ENCODE measurements around the gene ITGA6. TPM values are rescaled to one million over a fixed set of nuclear protein-coding genes. Genes with fewer than 3 reads are reported as not detected.

The ITGA6 gene
- total RNA-seq, result 10 to 100 TPM; 34.8 to 66.6 (median 52.7) TPM

- peaks cover 23 to 33% of the 10 kb centered on the region in 2 donors for H3K4me1 ChIP-seq
- no peaks in the 10 kb centered on the region for H3K9me3 ChIP-seq
- TF ChIP-seq CTCF (IDR thresholded peaks at IDR 0.05) (peak in 2 of 6 experiments; percentile 18 to 19), POLR2A (IDR thresholded peaks at IDR 0.05) (peak in 1 of 2 donors; percentile 91)
- H3K27me3 ChIP-seq, result no peaks in the 10 kb centered on the region
- H3K4me3 ChIP-seq (replicated peaks in 1 of 3), result peak within 1 kb of the TSS; percentile 24 to 72 (median 61)
- no peaks in the 10 kb centered on the region for H3K36me3 ChIP-seq
- peak; percentile 80 to 81 for DNase-seq
- intact Hi-C loops (cut with DNase I), result no loop called here
- 0% methylated on average over 33 of the region's 79 CpGs; no CpG with 5 or more reads in 1 of the 2 donors for WGBS, 2 donors
- H3K27ac ChIP-seq, result peak within 1 kb of the TSS; percentile 74 to 85 (median 80)
These were observed at the start of gene ITGA6 for GRCh38 chr2:172427256-172427989. Gene ITGA6 (plus strand): TSS chr2:172427586.

GRCh38 chr2:172380436-172381274, 46.7 kb upstream of the ITGA6 start:
- Histone ChIP-seq H3K9me3 (no peaks in the 10 kb centered on the region), H3K27me3 (no peaks in the 10 kb centered on the region), H3K4me3 (replicated peaks in 1 of 3) (no peak overlapping the region), H3K27ac (no peak overlapping the region), H3K4me1 (peaks cover 7 to 8% of the 10 kb centered on the region in 2 donors), H3K36me3 (no peaks in the 10 kb centered on the region)
- peak; percentile 18 to 23 for DNase-seq
- TF ChIP-seq POLR2A (IDR thresholded peaks at IDR 0.05) (no peak), CTCF (IDR thresholded peaks at IDR 0.05) (no peak)
- intact Hi-C loops (cut with DNase I), result no loop called here
- 29 to 37% methylated on average over 8 of the region's 8 CpGs for WGBS, 2 donors

DNA sequence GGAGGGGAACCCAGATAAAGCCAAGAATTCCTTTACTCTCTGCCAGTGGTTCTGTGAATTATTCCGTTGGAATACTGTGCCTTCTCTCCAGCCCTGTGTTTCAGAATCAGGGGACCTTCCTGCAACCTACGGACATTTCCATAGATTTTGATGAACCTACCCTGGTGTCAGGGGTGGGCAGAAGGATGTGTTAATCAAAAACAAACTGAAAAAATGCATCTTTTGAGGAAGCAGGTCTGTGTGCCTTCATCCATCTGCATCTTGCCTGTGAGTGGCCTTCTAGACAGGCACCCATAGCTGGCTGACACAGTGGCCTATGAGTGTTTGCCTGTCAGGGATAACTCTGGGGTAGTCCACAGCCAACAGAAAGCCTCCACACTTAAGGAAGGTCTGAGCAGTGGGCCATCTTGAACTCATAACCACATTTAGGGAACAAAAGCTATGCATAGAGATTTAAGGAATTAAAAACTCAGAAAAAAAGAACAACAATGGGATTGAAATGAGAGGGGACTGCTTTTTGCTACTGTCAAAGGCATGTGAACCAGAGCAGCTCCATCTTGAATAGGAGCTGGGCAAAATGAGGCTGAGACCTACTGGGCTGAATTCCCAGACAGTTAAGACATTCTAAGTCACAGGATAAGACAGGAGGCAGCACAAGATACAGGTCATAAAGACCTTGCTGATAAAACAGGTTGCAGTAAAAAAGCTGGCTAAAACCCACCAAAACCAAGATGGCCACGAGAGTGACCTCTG, 45.9 kb upstream of the ITGA6 start:
- H3K4me1 ChIP-seq, result peaks cover 7 to 8% of the 10 kb centered on the region in 2 donors
- TF ChIP-seq CTCF (IDR thresholded peaks at IDR 0.05) (no peak), POLR2A (IDR thresholded peaks at IDR 0.05) (no peak)
- H3K27ac ChIP-seq, result no peak overlapping the region

DNA sequence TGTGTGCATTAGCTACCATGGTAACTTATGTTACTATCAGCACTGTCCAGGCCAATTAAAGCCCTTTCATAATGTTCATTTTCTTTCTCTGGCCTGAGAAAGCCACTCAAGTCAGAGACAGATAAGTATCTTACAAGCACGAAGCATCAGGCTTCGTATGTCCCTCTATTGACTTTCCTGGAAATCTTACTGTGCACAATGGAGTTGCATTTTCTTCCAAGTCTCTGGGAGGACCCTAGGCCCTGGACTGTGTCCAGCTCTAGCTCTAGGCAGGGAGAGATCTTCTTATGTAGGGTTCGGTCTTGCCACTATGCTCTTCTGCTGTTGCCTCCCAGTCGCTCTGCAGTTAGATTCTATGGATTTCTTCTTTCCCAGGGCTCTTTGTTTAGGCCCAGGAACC, 40.0 kb upstream of the ITGA6 start:
- WGBS, 2 donors, result 79 to 84% methylated on average over 4 of the region's 4 CpGs

More for the DNA sequence above, 45.9 kb upstream of the ITGA6 start:
- Histone ChIP-seq H3K4me3 (replicated peaks in 1 of 3) (no peak overlapping the region), H3K27me3 (no peaks in the 10 kb centered on the region), H3K9me3 (no peaks in the 10 kb centered on the region), H3K36me3 (no peaks in the 10 kb centered on the region)
- 47 to 53% methylated on average over 3 of the region's 3 CpGs for WGBS, 2 donors
- intact Hi-C loops (cut with DNase I), result no loop called here
- DNase-seq, result no peak

More for the DNA sequence above, 40.0 kb upstream of the ITGA6 start:
- Histone ChIP-seq H3K9me3 (no peaks in the 10 kb centered on the region), H3K27ac (no peak overlapping the region), H3K27me3 (no peaks in the 10 kb centered on the region), H3K4me3 (replicated peaks in 1 of 3) (no peak overlapping the region), H3K36me3 (no peaks in the 10 kb centered on the region), H3K4me1 (no peaks in the 10 kb centered on the region)
- intact Hi-C loops (cut with DNase I), result no loop called here
- TF ChIP-seq CTCF (IDR thresholded peaks at IDR 0.05) (no peak), POLR2A (IDR thresholded peaks at IDR 0.05) (no peak)
- DNase-seq, result no peak

Data from thyroid gland (tissue), 4 donors.